ENCODE measurements around the gene FBXO9. TPM values are rescaled to one million over a fixed set of nuclear protein-coding genes. Genes with fewer than 3 reads are reported as not detected.

The FBXO9 gene
- polyA plus RNA-seq, 1 of the 3 experiments (the other 2 are of a cell fraction) = 61.9 TPM

DNA sequence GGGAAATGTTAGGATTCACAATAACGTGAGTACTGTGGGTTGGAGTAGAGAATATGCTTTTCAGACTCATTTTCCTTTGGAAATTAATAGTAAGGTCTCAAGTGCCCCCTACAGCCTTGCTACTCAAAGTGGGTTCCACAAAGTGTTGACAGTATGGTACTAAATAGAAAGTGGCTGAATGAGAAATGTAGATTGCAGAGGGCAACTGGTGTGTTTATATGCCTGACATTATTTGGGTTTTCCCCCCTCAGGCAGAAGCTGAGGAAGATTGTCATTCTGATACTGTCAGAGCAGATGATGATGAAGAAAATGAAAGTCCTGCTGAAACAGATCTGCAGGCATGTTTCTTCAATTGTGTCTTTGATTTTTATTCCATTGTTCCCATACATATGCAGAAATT, 5.6 kb downstream of the FBXO9 start:
- Histone ChIP-seq H3K27ac (ENCODE audit: low read depth in 2 of 2, low read length in 1 of 2) (no peak overlapping the region), H3K36me3 (replicated peaks in 1 of 2; ENCODE audit: control insufficient read depth in 1 of 2, insufficient read depth in 2 of 2, low read length in 1 of 2) (peaks cover 44 to 45% of the 10 kb centered on the region in 2 experiments), H3K4me3 (ENCODE audit: low read depth in 2 of 2, low read length in 1 of 2) (no peak overlapping the region), H3F3A (replicated peaks; ENCODE audit: insufficient read depth) (peaks cover 4% of the 10 kb centered on the region), H3K27me3 (ENCODE audit: insufficient read depth) (no peaks in the 10 kb centered on the region), H3K9ac (no peak overlapping the region), H3K9me2 (no peaks in the 10 kb centered on the region), H2AFZ (ENCODE audit: low read depth) (no peak overlapping the region), H3K9me3 (no peaks in the 10 kb centered on the region), H3K4me1 (ENCODE audit: control insufficient read depth in 1 of 2, insufficient read depth in 2 of 2, low read depth in 1 of 2, low read length in 1 of 2) (peaks cover 8 to 9% of the 10 kb centered on the region in 2 experiments; a peak in 3 of 4 replicates), H3K4me2 (no peak overlapping the region), H4K20me1 (ENCODE audit: insufficient read depth) (peaks cover 7% of the 10 kb centered on the region; the same call in 1 of the 2 replicates), H3K79me2 (ENCODE audit: insufficient read depth) (peaks cover 51% of the 10 kb centered on the region)
- CTCF ChIA-PET = interaction anchor here (0.6 kb wide), 1 partner anchor 71 kb away, joined by 3 read pairs; no protein-coding TSS in a partner anchor
- WGBS (ENCODE audit: low lambda C conversion rate) = 100% methylated on average over 1 of the region's 1 CpG
- POLR2A ChIA-PET = no interaction called here
- TF ChIP-seq RAD21 (IDR thresholded peaks at IDR 0.05; ENCODE audit: low read length) (peak; percentile 50), CTCF (IDR thresholded peaks at IDR 0.05) (0 out of 2 replicates have a peak, but pooled peaks have one; percentile 26)
- TF ChIP-seq, protein P1, sequence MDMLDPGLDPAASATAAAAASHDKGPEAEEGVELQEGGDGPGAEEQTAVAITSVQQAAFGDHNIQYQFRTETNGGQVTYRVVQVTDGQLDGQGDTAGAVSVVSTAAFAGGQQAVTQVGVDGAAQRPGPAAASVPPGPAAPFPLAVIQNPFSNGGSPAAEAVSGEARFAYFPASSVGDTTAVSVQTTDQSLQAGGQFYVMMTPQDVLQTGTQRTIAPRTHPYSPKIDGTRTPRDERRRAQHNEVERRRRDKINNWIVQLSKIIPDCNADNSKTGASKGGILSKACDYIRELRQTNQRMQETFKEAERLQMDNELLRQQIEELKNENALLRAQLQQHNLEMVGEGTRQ (IDR thresholded peaks at IDR 0.05; ENCODE audit: borderline replicate concordance, low read depth, low read length) = no peak
- peak; percentile 29 for DNase-seq

DNA sequence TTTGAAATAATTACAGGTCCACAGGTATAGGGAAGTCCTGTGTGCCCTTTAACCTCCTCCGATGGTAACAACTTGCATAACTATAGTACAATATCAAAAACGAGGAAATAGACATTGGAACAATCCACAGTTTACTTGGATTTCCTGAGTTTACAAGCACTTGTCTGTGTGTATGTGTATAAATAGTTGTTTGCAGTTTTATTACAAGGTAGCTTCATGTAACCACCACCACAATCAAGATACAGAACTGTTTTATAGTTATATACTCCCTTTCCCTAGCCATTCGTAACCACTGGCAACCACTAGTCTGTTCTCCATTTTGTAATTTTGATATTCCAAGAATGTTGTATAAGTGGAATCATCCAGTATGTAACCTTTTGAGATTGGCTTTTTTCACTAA, 9.1 kb downstream of the FBXO9 start:
- Histone ChIP-seq H3K27ac (ENCODE audit: low read depth in 2 of 2, low read length in 1 of 2) (no peak overlapping the region), H3K4me1 (ENCODE audit: control insufficient read depth in 1 of 2, insufficient read depth in 2 of 2, low read depth in 1 of 2, low read length in 1 of 2) (no peaks in the 10 kb centered on the region; a peak in 1 of 4 replicates), H3F3A (replicated peaks; ENCODE audit: insufficient read depth) (peaks cover 4% of the 10 kb centered on the region), H3K4me3 (ENCODE audit: low read depth in 2 of 2, low read length in 1 of 2) (no peak overlapping the region), H2AFZ (ENCODE audit: low read depth) (no peak overlapping the region), H3K79me2 (ENCODE audit: insufficient read depth) (peaks cover 17% of the 10 kb centered on the region), H3K9me2 (no peaks in the 10 kb centered on the region), H4K20me1 (ENCODE audit: insufficient read depth) (no peaks in the 10 kb centered on the region; the same call in 1 of the 2 replicates), H3K4me2 (no peak overlapping the region), H3K27me3 (ENCODE audit: insufficient read depth) (no peaks in the 10 kb centered on the region), H3K36me3 (replicated peaks in 1 of 2; ENCODE audit: control insufficient read depth in 1 of 2, insufficient read depth in 2 of 2, low read length in 1 of 2) (peaks cover 66 to 68% of the 10 kb centered on the region in 2 experiments), H3K9me3 (no peaks in the 10 kb centered on the region), H3K9ac (no peak overlapping the region)
- TF ChIP-seq CHD2 (IDR thresholded peaks at IDR 0.05; ENCODE audit: low read length, partially characterized antibody) = no peak
- no peak for TF ChIP-seq YY1 (IDR thresholded peaks at IDR 0.05; ENCODE audit: low read depth)
- no peak for TF ChIP-seq REST (IDR thresholded peaks at IDR 0.05; ENCODE audit: low read depth, low read length)
- TF ChIP-seq EP300 (IDR thresholded peaks at IDR 0.05; ENCODE audit: borderline replicate concordance in 1 of 2, low read depth in 1 of 2, low read length in 1 of 2) = no peak
- TF ChIP-seq GATA2 (CRISPR knock-in tag; IDR thresholded peaks at IDR 0.05) = no peak
- TF ChIP-seq ZBTB33 (IDR thresholded peaks at IDR 0.05; ENCODE audit: borderline replicate concordance, low read depth) = no peak
- no peak for DNase-seq
- WGBS (ENCODE audit: low lambda C conversion rate) = 97% methylated on average over 3 of the region's 3 CpGs
- CTCF ChIA-PET = interaction anchor here (1.4 kb wide), 1 partner anchor 19 kb away, joined by 3 read pairs; no protein-coding TSS in a partner anchor
- POLR2A ChIA-PET = no interaction called here

Measured in SK-N-SH (cell line).